Heart right ventricle (tissue), 16 donors: ENCODE results near the gene MAPK11. TPM values are rescaled to one million over a fixed set of nuclear protein-coding genes. Genes with fewer than 3 reads are reported as not detected.
A peak's percentile ranks its signal among the peaks of the same experiment; 100 is the strongest.

Experiments
- ATAC-seq, 8 donors: fragments of 200-7000 bp; cut with Tn5 transposase; one replicate each; pipeline ENCODE4 v1.9.1; 2020; ENCODE audit warnings: mild to moderate bottlenecking in 8 of 8, moderate library complexity in 8 of 8, moderate number of reproducible peaks in 1 of 8
- DNase-seq, 2 donors: peaks; one replicate each; pipeline ENCODE4 v3.0.0-alpha.2; 2020
- H3K27ac ChIP-seq, 10 donors: fragments of 200-600 bp; sonication (generic) in 2 of 10; one replicate each; pipeline versions ENCODE4 v1.5.0 to v1.8.0; 2020 to 2022; ENCODE audit warnings: mild to moderate bottlenecking in 3 of 10
- H3K27me3 ChIP-seq, 7 donors: fragments of 200-600 bp; one replicate each; pipeline ENCODE4 v1.8.0; 2021 to 2022; ENCODE audit warnings: mild to moderate bottlenecking in 2 of 7
- H3K36me3 ChIP-seq, 9 donors: fragments of 200-600 bp; sonication (generic) in 1 of 9; one replicate each; pipeline versions ENCODE4 v1.5.0 to v1.8.0; 2020 to 2022; ENCODE audit warnings: mild to moderate bottlenecking in 2 of 9
- H3K4me1 ChIP-seq, 9 donors: fragments of 200-600 bp; sonication (generic) in 1 of 9; one replicate each; pipeline versions ENCODE4 v1.5.0 to v1.8.0; 2020 to 2022; ENCODE audit warnings: mild to moderate bottlenecking in 4 of 9
- H3K4me3 ChIP-seq, 10 donors: fragments of 200-600 bp; sonication (generic) in 2 of 10; one replicate each; pipeline versions ENCODE4 v1.5.0 to v1.8.0; 2020 to 2022; ENCODE audit warnings: mild to moderate bottlenecking in 7 of 10, moderate library complexity in 2 of 10
- H3K9me3 ChIP-seq, 11 donors: fragments of 200-600 bp in 10 of 11; sonication (generic) in 2 of 11; one replicate each; pipeline versions ENCODE4 v1.5.0 to v1.8.0; 2013 to 2022; ENCODE audit warnings: mild to moderate bottlenecking in 2 of 11, control low read depth in 1 of 11, moderate library complexity in 1 of 11
- WGBS, 2 donors: extraction: QIAGEN DNeasy Blood & Tissue Kit; methylation state at CpG; one replicate each; pipeline ENCODE4 v1.1.7; 2013; ENCODE audit warnings: inconsistent platforms in 1 of 2; 5-methylcytosine and 5-hydroxymethylcytosine counted together
- intact Hi-C, 10 donors: fragments of 100-400 bp; cut with DNase I; formaldehyde crosslinking; loops; one replicate each; pipeline versions ENCODE4 v1.11.1 to v1.14.2; 2022
- polyA plus RNA-seq, 2 donors: library from polyadenylated mRNA; stranded (reverse); fragments of 200-250 nt; gene quantifications; one replicate each; pipeline ENCODE4 v1.2.3, GENCODE V29; 2013
- total RNA-seq, 10 donors: library from RNA; stranded (reverse); fragmentation: NEBNext Ultra II Directional in 3 of 10; extraction: Animal tissue kit (Norgen Biotek cat#: 25700) in 3 of 10; gene quantifications; one replicate each; pipeline versions ENCODE4 v1.2.1 to v1.2.4, GENCODE V29; 2021 to 2023
- TF ChIP-seq, protein P1 (sequence below), 9 donors: fragments of 200-600 bp; sonication (generic) in 2 of 9; IDR thresholded peaks; one replicate each; pipeline versions ENCODE4 v1.5.0 to v1.8.0; 2021 to 2022; ENCODE audit warnings: antibody characterized with exemption in 9 of 9, mild to moderate bottlenecking in 5 of 9, moderate library complexity in 1 of 9
- donor health status: Arrhythmogenic right ventricular cardiomyopathy.
- donor health status: ischemic (EF 13 %, LVEDD 7.1; RV severe dilation, severe dysfunction).
- donor health status: healthy with polysubstance abuse.
- donor health status: DM: no; HTN: yes; CAD: no.
- donor health status: DM: no; HTN: no; CAD: no.
- donor health status: ischemic (EF 25% LVEDD 6.9; RV normal size, moderate dysfunction).
- donor health status: ischemic (EF 25% LVEDD 5.7; RV mildly dilated, moderate dysfunction).
- donor health status: healthy.
- donor health status: DM: yes; HTN: yes; CAD: no.
- donor health status: Ischemic cardiomyopathy.
- donor health status: ischemic (EF 35%, LVEDD 5.7; RV mildly dilated, moderate dysfunction).
- donor health status: nonischemic (EF 11% LVEDD 7.7; RV severe dilation, severe dysfunction).
- donor health status: DM: yes; HTN: yes; CAD: no.
- donor health status: PGD.
- donor health status: ischemic (EF 29% LVEDD 5.4; RV normal size, mild dysfunction).
- donor health status: nonischemic (EF 23%, LVEDD 6.1; RV moderate dilation, normal function).

MAPK11 gene
- total and polyA plus RNA-seq, 12 donors, result 4.3 to 18.0 (median 7.2) TPM

DNA sequence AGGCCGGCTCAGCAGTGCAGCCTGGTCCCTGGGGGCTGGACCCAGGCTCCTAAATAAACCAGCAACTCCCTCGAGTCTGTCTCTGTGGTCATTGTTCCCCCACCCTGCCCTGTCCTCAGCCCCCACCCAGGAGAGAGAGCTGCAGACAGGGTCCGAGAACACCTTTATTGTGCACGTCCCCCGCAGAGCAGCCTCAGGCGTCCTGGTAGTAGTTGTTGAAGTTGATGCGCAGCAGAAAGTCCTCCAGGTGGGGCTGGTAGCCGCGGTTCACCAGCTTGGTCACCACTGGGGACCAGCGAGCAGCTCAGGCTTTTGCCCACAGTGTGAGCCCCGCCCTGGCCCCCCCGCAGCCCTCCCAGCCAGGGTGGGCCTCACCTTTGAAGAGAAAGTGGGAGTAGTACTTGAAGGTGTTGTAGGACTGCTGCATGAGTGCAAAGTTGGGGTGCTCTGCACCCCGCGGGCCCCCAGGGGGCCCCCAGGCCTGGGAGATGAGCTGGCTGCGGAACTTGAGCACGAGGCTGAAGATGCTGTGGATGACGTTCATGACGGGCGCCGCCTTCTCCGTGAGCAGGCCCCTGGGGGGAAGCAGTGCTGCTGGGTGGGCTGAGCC lies 52.5 kb downstream of the MAPK11 start:
- Histone ChIP-seq H3K27ac (no peak overlapping the region), H3K4me3 (no peak overlapping the region), H3K9me3 (no peaks in the 10 kb centered on the region), H3K27me3 (no peaks in the 10 kb centered on the region), H3K36me3 (peaks cover 10 to 99% (median 56%) of the 10 kb centered on the region in 9 donors), H3K4me1 (peaks cover 0 to 15% (median 6%) of the 10 kb centered on the region in 9 donors)
- TF ChIP-seq, protein P1, sequence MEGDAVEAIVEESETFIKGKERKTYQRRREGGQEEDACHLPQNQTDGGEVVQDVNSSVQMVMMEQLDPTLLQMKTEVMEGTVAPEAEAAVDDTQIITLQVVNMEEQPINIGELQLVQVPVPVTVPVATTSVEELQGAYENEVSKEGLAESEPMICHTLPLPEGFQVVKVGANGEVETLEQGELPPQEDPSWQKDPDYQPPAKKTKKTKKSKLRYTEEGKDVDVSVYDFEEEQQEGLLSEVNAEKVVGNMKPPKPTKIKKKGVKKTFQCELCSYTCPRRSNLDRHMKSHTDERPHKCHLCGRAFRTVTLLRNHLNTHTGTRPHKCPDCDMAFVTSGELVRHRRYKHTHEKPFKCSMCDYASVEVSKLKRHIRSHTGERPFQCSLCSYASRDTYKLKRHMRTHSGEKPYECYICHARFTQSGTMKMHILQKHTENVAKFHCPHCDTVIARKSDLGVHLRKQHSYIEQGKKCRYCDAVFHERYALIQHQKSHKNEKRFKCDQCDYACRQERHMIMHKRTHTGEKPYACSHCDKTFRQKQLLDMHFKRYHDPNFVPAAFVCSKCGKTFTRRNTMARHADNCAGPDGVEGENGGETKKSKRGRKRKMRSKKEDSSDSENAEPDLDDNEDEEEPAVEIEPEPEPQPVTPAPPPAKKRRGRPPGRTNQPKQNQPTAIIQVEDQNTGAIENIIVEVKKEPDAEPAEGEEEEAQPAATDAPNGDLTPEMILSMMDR (IDR thresholded peaks at IDR 0.05), result no peak
- 86 to 88% methylated on average over 21 of the region's 21 CpGs for WGBS, 2 donors
- intact Hi-C loops, result no loop called here
- no peak for DNase-seq
- ATAC-seq, result no peak

DNA sequence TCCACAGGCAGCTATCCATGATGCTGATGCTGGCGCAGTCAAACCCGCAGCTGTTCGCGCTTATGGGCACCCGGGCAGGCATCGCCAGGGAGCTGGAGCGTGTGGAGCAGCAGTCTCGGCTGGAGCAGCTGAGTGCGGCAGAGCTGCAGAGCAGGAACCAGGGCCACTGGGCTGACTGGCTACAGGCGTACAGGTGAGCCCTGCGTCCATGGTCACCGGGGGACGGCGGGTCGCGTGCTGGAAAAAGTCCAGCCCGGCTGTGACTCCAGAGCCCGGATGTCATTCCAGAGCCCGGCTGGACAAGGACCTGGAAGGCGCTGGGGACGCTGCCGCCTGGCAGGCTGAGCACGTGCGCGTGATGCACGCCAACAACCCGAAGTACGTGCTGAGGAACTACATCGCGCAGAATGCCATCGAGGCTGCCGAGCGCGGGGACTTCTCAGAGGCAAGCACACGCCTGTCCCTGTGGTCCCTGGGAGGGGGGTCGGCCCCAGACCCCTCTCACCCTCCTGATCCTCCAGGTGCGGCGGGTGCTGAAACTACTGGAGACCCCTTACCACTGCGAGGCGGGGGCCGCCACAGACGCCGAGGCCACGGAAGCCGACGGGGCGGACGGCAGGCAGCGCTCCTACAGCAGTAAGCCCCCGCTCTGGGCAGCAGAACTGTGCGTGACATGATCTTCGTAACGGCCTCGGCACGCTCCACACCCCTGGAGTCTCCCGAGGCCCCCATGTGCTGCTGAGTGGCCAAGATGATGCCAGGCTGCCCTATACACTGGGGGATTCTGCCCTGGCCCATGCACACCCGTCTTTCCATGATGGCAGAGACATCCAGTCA lies 53.3 kb downstream of the MAPK11 start:
- Histone ChIP-seq H3K36me3 (peaks cover 9 to 99% (median 58%) of the 10 kb centered on the region in 9 donors), H3K9me3 (no peaks in the 10 kb centered on the region), H3K27ac (no peak overlapping the region), H3K4me1 (peaks cover 0 to 15% (median 6%) of the 10 kb centered on the region in 9 donors), H3K4me3 (no peak overlapping the region), H3K27me3 (no peaks in the 10 kb centered on the region)
- TF ChIP-seq, protein P1 (IDR thresholded peaks at IDR 0.05), result no peak
- ATAC-seq (no peak), DNase-seq (no peak)
- intact Hi-C loops, result no loop called here
- WGBS, 2 donors, result 93 to 95% methylated on average over 57 of the region's 57 CpGs

DNA sequence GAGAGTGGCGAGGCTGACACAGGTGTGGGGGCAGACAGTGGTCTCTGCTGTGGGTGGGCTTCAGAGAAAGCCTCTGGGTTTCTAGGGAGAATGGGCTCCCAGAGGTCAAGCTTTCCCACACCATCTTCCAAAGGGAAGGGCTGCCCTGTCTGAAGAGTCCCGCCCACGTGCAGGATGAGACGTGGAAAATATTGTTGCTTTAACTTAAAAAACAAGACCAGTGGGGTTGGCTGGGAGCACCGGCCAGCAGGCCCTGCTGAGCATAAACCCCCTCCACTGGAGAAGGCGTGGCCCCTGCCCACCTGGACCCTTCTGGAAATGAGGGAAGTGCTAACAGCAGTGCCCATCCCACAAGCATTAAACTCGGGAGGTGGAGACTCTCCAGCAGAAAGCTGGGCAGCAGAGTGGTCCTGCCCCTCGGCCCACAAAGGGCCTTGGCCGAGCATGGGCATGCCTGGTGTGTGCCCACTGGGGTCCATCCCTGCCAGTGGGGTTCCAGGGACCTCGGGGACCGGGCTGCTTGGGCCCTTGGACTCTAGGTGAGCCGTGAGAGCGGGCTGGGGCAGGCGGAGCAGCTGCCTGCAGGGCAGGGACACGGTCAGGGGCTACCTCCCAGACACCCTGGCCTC lies 54.0 kb downstream of the MAPK11 start:
- 84 to 89% methylated on average over 15 of the region's 15 CpGs for WGBS, 2 donors
- no peaks in the 10 kb centered on the region for H3K27me3 ChIP-seq
- peaks cover 9 to 99% (median 54%) of the 10 kb centered on the region in 9 donors for H3K36me3 ChIP-seq
- no peak for ATAC-seq
- intact Hi-C loops, result no loop called here
- no peak for DNase-seq
- H3K27ac ChIP-seq, result peak overlapping the region in 1 of 10 donors; percentile 48
- TF ChIP-seq, protein P1 (IDR thresholded peaks at IDR 0.05), result no peak
- H3K4me3 ChIP-seq, result no peak overlapping the region
- H3K4me1 ChIP-seq, result peaks cover 0 to 15% (median 6%) of the 10 kb centered on the region in 9 donors
- no peaks in the 10 kb centered on the region for H3K9me3 ChIP-seq

DNA sequence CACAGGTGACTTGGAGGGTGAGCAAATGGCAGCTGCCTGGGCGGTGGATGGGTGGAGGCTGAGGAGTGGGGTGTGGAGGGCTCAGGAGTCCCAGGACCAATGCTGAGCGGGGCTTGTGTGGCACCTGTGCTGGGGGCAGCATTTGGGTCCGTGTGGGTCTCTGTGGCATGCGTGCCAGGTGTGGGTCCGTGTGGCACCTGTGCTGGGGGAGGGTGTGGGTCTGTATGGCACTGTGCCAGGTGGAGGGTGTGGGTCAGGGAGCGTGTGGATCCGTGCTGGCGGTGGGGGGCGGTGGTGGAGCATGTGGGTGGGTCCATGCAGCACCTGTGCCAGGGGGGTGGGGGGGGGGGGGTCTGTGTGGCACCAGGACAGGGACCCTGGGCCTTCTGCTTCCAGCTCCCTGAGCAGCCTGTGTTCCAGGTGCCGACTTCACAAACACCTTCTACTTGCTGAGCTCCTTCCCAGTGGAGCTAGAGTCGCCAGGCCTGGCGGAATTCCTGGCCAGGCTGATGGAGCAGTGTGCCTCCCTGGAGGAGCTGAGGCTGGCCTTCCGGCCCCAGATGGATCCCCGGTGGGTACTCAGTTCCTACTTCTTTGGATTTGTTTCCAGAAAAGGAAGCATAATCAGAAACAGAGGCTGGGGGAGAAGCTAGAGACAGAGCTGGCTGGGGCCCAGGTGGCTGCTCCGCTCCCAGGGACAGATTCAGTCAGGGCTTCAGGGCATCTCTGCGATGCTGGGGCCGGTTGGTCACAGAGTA lies 54.7 kb downstream of the MAPK11 start:
- Histone ChIP-seq H3K4me3 (no peak overlapping the region), H3K27me3 (no peaks in the 10 kb centered on the region), H3K9me3 (no peaks in the 10 kb centered on the region), H3K36me3 (peaks cover 9 to 99% (median 54%) of the 10 kb centered on the region in 9 donors), H3K27ac (peak overlapping the region in 1 of 10 donors; percentile 48), H3K4me1 (peaks cover 0 to 15% (median 6%) of the 10 kb centered on the region in 9 donors)
- no peak for DNase-seq
- TF ChIP-seq, protein P1 (IDR thresholded peaks at IDR 0.05), result no peak
- intact Hi-C loops, result loop anchor here in 1 of 10 donors (2.0 kb wide), 1 partner anchor 69 kb away; no protein-coding TSS in a partner anchor
- 75% methylated on average over 16 to 17 of the region's 17 CpGs for WGBS, 2 donors
- no peak for ATAC-seq
